Measurements from ENCODE around the gene DSP. TPM values are rescaled to one million over a fixed set of nuclear protein-coding genes. Genes with fewer than 3 reads are reported as not detected.

Gene DSP
- total and polyA plus RNA-seq, 2 of the 13 experiments (the other 11 are each of a cell fraction or from before 2014, with no cell fraction given): 89.8 to 117 TPM

DNA sequence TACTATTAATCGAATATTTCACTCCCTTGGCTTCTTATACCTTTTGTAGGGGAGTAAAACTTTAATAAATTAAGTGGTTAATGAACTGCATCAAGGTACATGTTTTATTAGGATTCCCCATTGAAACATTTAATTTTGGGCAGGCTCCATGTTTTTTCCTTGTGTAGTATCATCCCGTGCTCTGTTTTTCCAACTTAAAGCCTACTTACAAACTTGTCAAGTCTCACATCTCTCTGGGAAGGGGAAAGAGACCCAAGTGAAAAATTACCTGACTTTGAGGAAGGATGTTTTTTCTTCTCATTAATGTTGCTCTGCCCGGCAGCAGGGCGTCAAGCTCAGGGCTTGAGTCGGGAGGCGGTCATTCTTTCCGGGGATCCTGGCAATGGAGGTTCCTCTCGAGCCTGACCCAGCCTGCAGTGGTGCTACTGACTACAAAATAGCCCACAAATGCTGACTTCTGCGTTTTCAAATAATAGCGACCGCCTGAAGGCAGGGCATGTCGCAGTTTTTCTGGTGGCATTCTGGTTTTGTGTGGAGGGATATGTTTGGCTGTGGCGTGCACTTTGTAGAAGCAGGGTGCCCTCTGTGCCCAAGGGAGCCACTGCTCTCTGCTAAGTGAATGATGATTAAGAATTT lies 2.4 kb downstream of the DSP start:
- H3K9ac ChIP-seq (ENCODE audit: insufficient read depth, low read depth, low read length): peak overlapping the region; percentile 99
- peaks cover 61% of the 10 kb centered on the region for H3K4me1 ChIP-seq (ENCODE audit: insufficient read depth, low read length)
- no peaks in the 10 kb centered on the region for H3K9me3 ChIP-seq (ENCODE audit: low read length)
- ATAC-seq (no peak), DNase-seq (ENCODE audit: low spot score) (no peak), FAIRE-seq (no peak)
- peaks cover 1 to 14% of the 10 kb centered on the region in 2 experiments; a peak in 3 of 5 replicates for H3K36me3 ChIP-seq (replicated peaks in 1 of 2; ENCODE audit: control insufficient read depth in 1 of 2, insufficient read depth in 2 of 2, low read length in 2 of 2)
- in situ Hi-C loops (cut with HindIII; ENCODE audit: extremely low pct_ligation_motif_present, low pct_unique_long_range_greater_than_20kb) (loop anchor here (5.0 kb wide), 1 partner anchor 112 kb away; no protein-coding TSS in a partner anchor), intact Hi-C loops (cut with micrococcal nuclease; ENCODE audit: unreplicated experiment) (loop anchor here (1.0 to 10.0 kb wide), 4 partner anchors 98 to 379 kb away; partner anchors contain the start of gene SSR1)
- no TSS peak for BruUV-seq (replicated peaks)
- peaks cover 63% of the 10 kb centered on the region for H3K79me2 ChIP-seq (ENCODE audit: insufficient read depth, low read length)
- peaks cover 0 to 3% of the 10 kb centered on the region in 2 experiments; a peak in 1 of 5 replicates for H3K27me3 ChIP-seq (ENCODE audit: control insufficient read depth in 1 of 2, insufficient read depth in 2 of 2, low read length in 2 of 2)
- peaks cover 15% of the 10 kb centered on the region for H4K20me1 ChIP-seq (ENCODE audit: insufficient read depth, low read length)
- H3K4me2 ChIP-seq (ENCODE audit: low read depth, low read length): peak overlapping the region; percentile 97
- peak overlapping the region; percentile 94 to 100 (median 95) for H3K4me3 ChIP-seq (replicated peaks in 1 of 3; ENCODE audit: insufficient read depth in 1 of 3, low read depth in 2 of 3, low read length in 3 of 3)
- POLR2A ChIA-PET: interaction anchor here (0.7 to 2.1 kb wide), 3 partner anchors 17 to 118 kb away, joined by 4 to 21 read pairs (median 7); partner anchors contain the start of gene SNRNP48
- CTCF ChIA-PET (ENCODE audit: low intra/inter-chr PET ratio, low total read pairs): no interaction called here
- WGBS (ENCODE audit: low lambda C conversion rate): 2% methylated on average over 13 of the region's 13 CpGs
- peak overlapping the region; percentile 90 for H3K27ac ChIP-seq (ENCODE audit: extremely low read length, insufficient read depth, low read length)
- H2AFZ ChIP-seq (ENCODE audit: low read length): no peak overlapping the region
- TF ChIP-seq ZNF660 (CRISPR knock-in tag; IDR thresholded peaks at IDR 0.05; ENCODE audit: borderline replicate concordance, low read depth) (no peak), CC2D1A (CRISPR knock-in tag; IDR thresholded peaks at IDR 0.05) (no peak), ZKSCAN1 (IDR thresholded peaks at IDR 0.05; ENCODE audit: low read length) (no peak), MAFF (IDR thresholded peaks at IDR 0.05; ENCODE audit: low read depth, low read length) (peak; percentile 81), ZNF317 (CRISPR knock-in tag; IDR thresholded peaks at IDR 0.05) (0 out of 2 replicates have a peak, but pooled peaks have one; percentile 18), NKX3-1 (CRISPR knock-in tag; IDR thresholded peaks at IDR 0.05) (no peak), SRSF4 (IDR thresholded peaks at IDR 0.05; ENCODE audit: low read depth, low read length, poor library complexity, severe bottlenecking) (no peak), ELF4 (CRISPR knock-in tag; IDR thresholded peaks at IDR 0.05; ENCODE audit: borderline replicate concordance) (no peak), MLLT10 (CRISPR knock-in tag; IDR thresholded peaks at IDR 0.05) (no peak), ZNF331 (CRISPR knock-in tag; IDR thresholded peaks at IDR 0.05) (0 out of 2 replicates have a peak, but pooled peaks have one; percentile 30), ZNF652 (CRISPR knock-in tag; IDR thresholded peaks at IDR 0.05; ENCODE audit: borderline replicate concordance, low read depth) (no peak), ZNF577 (CRISPR knock-in tag; IDR thresholded peaks at IDR 0.05; ENCODE audit: borderline replicate concordance, low read depth) (no peak), TARDBP (CRISPR knock-in tag; IDR thresholded peaks at IDR 0.05) (0 out of 2 replicates have a peak, but pooled peaks have one; percentile 43), ASH2L (IDR thresholded peaks at IDR 0.05; ENCODE audit: insufficient read length, low read depth, low read length) (no peak), AGO1 (IDR thresholded peaks at IDR 0.05; ENCODE audit: low read depth, low read length, poor library complexity, severe bottlenecking) (no peak), ZNF556 (CRISPR knock-in tag; IDR thresholded peaks at IDR 0.05; ENCODE audit: borderline replicate concordance) (no peak)
- TF ChIP-seq, protein P1, sequence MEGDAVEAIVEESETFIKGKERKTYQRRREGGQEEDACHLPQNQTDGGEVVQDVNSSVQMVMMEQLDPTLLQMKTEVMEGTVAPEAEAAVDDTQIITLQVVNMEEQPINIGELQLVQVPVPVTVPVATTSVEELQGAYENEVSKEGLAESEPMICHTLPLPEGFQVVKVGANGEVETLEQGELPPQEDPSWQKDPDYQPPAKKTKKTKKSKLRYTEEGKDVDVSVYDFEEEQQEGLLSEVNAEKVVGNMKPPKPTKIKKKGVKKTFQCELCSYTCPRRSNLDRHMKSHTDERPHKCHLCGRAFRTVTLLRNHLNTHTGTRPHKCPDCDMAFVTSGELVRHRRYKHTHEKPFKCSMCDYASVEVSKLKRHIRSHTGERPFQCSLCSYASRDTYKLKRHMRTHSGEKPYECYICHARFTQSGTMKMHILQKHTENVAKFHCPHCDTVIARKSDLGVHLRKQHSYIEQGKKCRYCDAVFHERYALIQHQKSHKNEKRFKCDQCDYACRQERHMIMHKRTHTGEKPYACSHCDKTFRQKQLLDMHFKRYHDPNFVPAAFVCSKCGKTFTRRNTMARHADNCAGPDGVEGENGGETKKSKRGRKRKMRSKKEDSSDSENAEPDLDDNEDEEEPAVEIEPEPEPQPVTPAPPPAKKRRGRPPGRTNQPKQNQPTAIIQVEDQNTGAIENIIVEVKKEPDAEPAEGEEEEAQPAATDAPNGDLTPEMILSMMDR (CRISPR knock-in tag; IDR thresholded peaks at IDR 0.05): peak; percentile 12; the same call in 1 of the 2 replicates
- TF ChIP-seq, protein P2, sequence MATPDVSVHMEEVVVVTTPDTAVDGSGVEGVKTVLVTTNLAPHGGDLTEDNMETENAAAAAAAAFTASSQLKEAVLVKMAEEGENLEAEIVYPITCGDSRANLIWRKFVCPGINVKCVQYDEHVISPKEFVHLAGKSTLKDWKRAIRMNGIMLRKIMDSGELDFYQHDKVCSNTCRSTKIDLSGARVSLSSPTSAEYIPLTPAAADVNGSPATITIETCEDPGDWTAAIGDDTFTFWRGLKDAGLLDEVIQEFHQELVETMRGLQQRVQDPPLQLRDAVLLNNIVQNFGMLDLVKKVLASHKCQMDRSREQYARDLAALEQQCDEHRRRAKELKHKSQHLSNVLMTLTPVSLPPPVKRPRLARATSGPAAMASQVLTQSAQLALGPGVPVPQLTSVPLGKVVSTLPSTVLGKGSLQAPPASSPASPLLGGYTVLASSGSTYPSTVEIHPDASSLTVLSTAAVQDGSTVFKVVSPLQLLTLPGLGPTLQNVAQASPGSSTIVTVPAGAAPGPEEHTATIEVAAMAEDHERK (CRISPR knock-in tag; IDR thresholded peaks at IDR 0.05; ENCODE audit: low read depth): no peak
- TF ChIP-seq, protein P3, sequence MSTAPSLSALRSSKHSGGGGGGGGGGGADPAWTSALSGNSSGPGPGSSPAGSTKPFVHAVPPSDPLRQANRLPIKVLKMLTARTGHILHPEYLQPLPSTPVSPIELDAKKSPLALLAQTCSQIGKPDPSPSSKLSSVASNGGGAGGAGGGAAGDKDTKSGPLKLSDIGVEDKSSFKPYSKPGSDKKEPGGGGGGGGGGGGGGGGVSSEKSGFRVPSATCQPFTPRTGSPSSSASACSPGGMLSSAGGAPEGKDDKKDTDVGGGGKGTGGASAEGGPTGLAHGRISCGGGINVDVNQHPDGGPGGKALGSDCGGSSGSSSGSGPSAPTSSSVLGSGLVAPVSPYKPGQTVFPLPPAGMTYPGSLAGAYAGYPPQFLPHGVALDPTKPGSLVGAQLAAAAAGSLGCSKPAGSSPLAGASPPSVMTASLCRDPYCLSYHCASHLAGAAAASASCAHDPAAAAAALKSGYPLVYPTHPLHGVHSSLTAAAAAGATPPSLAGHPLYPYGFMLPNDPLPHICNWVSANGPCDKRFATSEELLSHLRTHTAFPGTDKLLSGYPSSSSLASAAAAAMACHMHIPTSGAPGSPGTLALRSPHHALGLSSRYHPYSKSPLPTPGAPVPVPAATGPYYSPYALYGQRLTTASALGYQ (CRISPR knock-in tag; IDR thresholded peaks at IDR 0.05): no peak
